ENCODE results near the gene ZNF653.

The ZNF653 gene, protein sequence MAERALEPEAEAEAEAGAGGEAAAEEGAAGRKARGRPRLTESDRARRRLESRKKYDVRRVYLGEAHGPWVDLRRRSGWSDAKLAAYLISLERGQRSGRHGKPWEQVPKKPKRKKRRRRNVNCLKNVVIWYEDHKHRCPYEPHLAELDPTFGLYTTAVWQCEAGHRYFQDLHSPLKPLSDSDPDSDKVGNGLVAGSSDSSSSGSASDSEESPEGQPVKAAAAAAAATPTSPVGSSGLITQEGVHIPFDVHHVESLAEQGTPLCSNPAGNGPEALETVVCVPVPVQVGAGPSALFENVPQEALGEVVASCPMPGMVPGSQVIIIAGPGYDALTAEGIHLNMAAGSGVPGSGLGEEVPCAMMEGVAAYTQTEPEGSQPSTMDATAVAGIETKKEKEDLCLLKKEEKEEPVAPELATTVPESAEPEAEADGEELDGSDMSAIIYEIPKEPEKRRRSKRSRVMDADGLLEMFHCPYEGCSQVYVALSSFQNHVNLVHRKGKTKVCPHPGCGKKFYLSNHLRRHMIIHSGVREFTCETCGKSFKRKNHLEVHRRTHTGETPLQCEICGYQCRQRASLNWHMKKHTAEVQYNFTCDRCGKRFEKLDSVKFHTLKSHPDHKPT

DNA sequence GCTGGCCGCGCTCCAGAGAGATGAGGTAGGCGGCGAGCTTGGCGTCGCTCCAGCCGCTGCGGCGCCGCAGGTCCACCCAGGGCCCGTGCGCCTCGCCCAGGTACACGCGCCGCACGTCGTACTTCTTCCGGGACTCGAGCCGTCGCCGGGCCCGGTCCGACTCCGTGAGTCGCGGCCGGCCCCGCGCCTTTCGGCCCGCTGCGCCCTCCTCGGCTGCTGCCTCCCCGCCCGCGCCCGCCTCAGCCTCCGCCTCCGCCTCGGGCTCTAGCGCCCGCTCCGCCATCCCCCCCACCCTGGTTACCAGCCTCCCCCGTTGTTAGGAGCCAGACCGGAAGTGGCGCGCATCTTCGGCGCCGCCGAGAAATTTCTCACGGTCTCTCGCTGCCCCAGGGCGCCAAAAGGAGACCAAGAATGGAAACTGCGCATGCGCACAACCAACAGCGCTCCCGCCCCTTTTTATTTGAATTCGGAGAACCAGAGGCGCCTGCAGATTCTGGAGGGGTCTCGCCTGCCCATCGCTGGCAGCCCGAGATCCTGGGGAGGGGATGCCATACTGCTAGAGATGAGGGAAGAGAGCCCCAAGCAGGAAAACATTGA lies at the start of gene ZNF653:
ZNF653 (minus strand) TSS at position 336 of the 597 bp plus-strand sequence; CDS start at position 283, 53 bp downstream.
- DNase-seq (ENCODE audit: low read depth in 4 of 4, low spot score in 1 of 4) = peak; percentile 87 to 91 (median 90)

DNA sequence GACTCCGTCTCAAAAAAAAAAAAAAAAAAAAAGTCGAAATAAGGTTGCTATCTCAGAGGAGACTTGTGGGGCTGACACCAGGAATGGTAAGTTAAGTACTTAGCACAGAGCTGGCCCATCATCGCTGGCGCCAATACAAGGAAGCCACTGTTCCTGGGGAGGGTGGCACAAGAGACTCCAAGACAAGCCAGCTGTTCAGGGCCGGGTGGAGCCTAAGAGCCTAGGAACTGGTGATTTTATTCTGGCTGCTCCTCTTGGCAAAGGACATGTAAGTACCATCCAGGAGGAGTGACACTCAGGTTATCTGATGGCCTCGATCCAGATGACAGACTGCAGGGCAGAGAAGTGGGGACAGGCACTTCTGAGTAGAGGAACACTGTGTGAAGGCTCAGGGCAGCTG lies 49.6 kb upstream of the ZNF653 start:
- no peak for DNase-seq (ENCODE audit: low read depth in 4 of 4, low spot score in 1 of 4)

DNA sequence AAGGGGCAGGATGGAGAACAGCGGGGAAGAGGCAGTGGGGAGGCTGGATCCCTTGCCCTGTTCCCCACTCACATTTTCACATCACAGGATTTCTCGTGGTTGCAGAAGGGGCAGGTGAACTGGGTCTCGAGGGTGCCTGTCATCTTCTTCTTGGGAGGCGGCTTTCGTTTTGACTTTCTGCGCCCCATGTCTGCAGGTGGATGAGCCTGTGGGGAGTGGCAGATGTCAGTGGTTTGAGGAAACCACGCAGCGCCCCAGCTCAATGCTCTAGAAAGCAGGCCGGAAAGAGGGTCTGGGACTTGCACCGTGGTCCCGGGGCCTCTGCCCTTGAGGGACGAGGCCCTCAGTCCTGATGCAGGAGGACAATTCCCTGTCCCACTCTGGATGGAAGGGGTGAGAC lies 48.5 kb upstream of the ZNF653 start:
- no peak for DNase-seq (ENCODE audit: low read depth in 4 of 4, low spot score in 1 of 4)

DNA sequence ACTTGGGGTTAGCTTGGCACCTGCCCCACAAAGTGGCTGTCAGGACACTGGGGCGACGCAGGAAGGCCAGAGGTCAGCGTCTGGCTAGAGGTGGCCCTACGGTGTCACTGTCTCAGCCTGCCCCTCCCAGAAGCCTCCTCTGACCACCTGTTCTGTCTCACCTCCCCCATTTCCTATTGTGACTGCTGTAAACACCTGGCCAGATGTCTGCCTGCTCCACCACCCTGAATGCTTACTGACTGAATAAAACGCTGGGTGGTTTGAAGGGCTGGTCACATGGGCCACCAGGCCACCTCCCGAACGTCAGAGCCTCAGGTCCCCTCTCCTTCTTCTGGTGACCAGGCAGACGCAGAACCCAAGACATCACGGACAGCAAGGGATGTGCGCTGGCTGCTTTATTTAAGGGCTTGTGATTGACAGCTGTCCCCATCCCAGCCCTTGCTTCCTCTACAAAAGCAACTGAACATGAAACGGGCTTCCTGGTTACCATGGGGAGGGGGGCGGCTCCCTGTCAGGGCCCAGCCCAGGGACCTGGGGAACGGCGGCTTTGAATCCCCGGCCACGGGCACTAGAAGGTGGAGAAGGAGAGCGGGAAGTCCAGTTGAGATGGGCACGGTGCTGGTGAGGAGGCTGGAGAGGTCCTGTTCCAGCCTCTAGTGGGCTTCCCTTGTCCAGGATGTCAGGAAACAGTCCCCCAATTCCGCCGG lies 47.2 kb upstream of the ZNF653 start:
- DNase-seq (ENCODE audit: low read depth in 4 of 4, low spot score in 1 of 4) = no peak

DNA sequence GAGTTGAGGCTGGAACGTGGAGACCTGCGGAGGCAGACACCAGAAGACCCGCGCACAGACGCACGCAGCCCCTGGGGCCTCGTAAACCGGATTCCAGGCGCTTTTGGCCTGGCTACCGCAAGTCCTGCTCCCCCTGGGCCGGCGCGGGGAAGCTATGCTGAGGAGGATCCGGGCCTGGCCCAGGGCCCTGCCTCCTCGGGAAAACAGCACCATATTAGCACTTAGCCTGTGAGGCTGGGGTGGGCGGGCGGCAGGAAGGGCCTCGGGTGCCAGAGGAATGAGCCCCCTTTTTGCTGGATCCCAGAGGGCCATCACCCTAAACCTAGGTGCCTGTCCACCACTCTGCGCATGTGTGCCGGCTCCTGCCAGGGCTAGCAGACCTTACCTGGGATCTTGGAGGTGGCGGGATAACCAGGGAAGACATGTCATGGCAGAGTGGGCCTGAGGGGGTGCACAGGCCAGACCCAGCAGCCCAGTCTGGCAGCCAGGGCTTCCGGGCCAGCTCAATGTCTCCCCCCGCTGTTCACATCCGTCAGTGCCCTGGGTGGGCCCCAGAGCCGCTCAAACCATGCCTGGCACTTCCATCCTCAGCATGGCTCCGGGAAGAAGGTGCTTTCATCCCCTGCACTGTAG lies 46.1 kb upstream of the ZNF653 start:
- no peak for DNase-seq (ENCODE audit: low read depth in 4 of 4, low spot score in 1 of 4)

DNA sequence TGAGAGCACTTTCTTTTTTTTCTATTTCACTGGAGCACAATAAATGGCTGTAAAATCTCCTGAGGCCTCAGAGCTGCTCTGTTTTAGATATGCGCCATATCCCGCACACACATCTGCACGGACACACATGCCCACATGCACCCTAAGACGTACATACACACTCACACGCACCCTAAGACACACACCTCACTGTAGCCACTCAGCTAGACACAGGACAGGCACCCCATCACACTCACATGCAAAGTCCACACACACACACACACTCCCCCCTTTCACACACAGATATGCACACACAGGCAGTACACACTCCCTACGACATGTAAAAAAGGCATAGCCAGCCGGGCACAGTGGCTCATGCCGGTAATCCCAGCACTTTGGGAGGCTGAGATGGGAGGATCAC lies 44.6 kb upstream of the ZNF653 start:
- DNase-seq (ENCODE audit: low read depth in 4 of 4, low spot score in 1 of 4) = no peak

DNA sequence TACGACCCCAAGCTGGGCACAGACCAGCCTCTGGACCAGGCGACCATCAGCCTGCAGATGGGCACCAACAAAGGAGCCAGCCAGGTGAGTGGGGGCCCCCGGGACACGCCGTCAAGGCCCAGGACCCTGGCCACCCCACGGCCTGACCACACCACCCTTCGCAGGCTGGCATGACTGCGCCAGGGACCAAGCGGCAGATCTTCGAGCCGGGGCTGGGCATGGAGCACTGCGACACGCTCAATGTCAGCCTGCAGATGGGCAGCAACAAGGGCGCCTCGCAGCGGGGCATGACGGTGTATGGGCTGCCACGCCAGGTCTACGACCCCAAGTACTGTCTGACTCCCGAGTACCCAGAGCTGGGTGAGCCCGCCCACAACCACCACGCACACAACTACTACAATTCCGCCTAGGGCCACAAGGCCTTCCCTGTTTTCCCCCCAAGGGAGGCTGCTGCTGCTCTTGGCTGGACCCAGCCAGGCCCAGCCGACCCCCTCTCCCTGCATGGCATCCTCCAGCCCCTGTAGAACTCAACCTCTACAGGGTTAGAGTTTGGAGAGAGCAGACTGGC lies 43.8 kb upstream of the ZNF653 start:
- DNase-seq (ENCODE audit: low read depth in 4 of 4, low spot score in 1 of 4) = no peak

DNA sequence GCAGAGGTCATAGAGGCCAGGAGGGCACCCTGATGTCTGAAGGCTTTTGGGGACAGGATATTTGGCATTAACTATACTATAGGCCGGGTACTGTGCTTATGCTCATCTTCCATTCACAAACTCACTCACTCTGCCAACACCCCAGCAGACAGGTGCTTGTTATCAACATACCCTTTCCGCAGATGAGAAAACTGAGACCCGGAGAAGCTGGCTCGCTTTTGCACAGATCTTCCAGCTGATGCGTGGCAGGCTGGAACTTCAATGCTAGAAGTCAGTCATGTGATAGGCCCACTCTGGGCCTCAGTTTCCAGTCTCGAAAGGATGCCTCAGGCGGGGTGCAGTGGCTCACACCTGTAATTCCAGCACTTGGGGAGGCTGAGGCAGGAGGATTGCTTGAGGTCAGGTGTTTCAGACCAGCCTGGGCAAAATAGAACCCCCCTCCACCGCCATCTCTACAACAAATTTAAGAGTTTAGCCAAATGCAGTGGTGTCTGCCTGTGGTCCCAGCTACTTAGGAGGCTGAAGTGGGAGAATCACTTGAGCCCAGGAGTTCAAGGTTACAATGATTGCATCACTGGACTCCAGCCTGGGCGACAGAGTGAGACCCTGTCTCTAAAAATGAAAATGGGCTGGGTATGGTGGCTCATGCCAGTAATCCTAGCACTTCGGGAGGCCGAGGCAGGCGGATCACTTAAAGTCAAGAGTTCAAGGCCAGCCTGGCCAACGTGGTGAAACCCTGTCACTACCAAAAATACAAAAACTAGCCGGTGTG lies 42.5 kb upstream of the ZNF653 start:
- no peak for DNase-seq (ENCODE audit: low read depth in 4 of 4, low spot score in 1 of 4)

DNA sequence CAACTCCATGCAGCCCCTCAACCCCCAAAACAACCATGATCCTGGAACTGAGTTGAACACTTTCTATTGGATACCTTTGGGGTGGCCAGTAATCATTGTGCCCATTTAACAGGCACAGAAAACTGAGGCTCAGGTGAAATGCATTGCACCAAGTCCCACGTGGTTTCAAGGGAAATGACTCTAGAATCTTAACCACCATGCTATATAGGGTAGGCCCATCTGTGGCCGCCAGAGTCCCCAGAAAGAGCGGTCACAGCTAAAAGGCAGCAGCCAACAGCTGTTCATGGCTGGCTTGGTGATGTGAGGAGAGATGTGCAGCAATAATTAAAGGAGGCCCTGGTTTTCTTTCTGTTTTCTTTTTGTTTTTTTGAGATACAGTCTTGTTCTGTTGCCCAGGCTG lies 35.6 kb upstream of the ZNF653 start:
- DNase-seq (ENCODE audit: low read depth in 4 of 4, low spot score in 1 of 4) = no peak

DNA sequence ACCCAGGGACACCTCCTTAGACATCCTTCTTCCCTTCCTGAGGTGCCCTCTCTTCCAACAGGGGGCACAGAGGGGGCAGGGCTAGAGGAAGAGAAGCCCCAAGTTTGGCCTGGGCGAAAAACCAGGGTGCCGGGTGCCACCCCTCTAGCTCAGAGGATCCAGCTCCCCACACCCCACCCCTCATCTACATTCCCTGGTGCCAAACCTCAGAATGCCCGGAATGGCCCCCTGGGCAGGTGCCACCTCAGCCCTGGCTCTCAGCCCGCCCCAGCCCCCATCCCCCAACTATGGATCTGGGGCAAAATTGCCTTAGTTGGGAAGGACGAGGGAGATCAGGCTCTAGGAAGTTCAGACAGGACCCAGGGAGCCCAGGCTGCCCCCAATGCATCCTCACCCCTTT lies 35.0 kb upstream of the ZNF653 start:
- DNase-seq (ENCODE audit: low read depth in 4 of 4, low spot score in 1 of 4) = no peak

DNA sequence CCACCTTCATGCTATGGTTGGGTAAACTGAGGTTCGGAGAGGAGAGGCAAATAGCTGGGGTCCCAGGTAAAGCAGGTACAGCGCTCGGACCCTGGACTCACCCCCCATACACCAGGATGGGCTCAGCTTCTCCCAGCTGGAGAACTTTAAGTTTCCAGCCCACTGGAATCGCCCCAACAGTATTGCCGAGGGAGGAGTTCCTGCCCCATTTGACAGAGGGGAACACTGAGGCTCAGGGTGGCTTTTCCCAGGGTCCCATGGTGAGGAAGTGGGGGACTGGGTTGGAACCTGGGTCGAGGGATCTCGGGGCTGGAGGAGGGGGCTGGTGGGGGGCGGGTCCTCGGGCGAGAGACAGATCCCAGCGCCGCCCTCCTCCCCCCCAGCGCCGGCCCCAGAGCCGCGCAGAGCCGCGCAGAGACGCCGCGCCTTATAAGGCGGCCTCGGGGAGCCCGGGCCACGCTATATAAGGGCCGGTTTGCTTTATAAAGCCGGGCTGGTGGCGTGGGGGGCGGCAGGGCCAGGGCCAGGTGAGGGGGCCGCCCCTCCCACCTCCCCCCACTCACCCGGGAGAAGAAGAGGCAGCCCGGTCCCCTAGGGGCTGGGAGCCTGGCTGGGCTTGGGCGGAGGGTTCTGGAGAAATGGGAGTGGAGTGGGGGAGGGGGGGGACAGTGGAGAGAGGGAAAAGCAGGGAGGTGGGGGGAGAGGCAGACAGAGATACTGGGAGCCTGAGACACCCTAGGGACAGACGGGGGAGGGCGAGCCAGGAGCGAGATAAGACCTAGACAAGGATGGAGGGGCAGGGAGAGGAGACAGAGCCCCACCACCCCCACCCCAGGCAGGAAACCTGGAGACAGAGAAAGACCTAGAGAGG lies 34.1 kb upstream of the ZNF653 start:
- DNase-seq (ENCODE audit: low read depth in 4 of 4, low spot score in 1 of 4) = no peak

DNA sequence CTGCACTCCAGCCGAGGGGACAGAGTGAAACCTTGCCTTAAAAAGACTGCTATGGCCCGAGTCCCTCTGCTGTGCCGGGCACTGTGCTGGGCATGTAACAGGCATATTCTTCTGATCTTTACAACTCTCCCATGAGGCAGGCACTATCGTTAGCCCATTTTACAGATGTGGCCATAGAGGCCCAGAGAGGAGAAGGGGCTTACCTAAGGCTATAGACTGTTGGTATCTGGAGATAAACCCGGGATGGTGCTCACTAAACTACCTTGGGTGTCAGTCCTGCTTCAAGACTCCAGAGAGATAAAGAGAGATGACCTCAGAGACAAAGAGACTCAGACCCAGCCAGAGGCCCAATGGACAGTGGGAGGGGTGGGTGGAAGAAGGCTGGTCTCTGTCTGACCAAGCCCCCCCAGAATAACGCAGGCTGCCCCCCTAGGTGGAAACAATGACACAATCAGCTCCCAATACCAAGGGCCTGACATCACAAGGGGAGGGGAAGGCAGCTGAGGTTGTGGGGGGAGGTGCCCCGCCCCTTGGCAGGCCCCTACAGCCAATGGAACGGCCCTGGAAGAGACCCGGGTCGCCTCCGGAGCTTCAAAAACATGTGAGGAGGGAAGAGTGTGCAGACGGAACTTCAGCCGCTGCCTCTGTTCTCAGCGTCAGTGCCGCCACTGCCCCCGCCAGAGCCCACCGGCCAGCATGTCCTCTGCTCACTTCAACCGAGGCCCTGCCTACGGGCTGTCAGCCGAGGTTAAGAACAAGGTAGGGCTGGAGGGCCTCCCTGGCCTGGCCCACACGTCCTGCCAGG lies 32.8 kb upstream of the ZNF653 start, which contains the start of gene CNN1:
CNN1 (plus strand) TSS at position 620 of the 805 bp plus-strand sequence; CDS start at position 697, 77 bp downstream.
- no peak for DNase-seq (ENCODE audit: low read depth in 4 of 4, low spot score in 1 of 4)

DNA sequence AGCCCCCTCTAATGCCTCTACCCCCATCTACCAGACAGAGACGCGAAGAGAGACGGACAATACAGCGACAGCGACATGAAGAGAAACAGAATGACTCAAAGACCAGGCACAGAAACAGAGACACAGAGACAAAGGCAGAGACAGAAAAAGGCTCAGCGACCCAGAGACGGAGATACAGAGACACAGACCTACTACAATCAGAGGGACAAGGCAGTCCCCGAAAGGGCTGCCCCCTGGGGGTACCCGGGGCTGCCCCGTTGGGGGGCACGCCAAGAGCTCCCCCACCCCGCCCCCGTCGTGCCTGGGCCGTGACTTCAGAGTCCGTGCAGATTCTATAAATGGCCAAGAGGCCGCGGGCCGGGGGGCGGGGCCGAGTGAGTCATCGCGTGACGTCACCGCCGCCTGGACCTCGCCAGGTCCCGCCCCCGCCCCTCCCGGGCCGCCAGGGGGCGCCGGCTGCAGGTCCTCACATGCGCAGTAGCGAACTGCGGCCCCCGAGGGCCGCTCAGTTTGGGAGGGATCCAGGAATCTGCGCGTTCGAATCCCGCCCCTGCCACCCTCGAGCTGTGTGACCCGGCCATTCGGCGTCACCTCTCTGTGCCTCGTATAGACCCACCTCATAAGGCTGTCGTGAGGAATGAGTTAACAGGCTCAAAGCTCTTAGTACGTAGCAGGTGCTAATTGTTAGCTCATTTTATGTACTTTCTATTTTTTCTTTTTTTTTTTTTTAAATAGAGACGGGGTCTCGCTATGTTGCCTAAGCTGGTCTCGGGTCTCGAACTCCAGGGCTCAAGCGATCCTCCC lies 30.4 kb upstream of the ZNF653 start:
- peak; percentile 67 to 82 (median 76) for DNase-seq (ENCODE audit: low read depth in 4 of 4, low spot score in 1 of 4)

DNA sequence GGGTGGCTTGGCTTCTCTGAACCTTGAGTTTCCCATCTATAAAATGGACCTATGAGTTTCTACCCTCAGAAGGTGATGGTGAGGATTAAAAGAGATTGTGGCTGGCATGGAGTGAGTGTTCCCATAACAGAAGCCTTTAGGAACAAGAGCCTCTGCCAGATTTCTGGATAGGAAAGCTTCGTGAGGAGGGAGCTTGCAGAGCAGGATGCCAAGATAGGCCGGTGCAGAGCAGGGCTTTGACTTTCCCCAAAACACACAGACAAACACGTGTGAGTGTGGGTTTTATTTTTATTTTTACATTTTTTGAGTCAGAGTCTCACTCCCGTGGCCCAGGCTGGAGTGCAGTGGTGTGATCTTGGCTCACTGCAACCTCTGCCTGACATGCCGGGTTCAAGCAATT lies 29.3 kb upstream of the ZNF653 start:
- DNase-seq (ENCODE audit: low read depth in 4 of 4, low spot score in 1 of 4) = no peak

DNA sequence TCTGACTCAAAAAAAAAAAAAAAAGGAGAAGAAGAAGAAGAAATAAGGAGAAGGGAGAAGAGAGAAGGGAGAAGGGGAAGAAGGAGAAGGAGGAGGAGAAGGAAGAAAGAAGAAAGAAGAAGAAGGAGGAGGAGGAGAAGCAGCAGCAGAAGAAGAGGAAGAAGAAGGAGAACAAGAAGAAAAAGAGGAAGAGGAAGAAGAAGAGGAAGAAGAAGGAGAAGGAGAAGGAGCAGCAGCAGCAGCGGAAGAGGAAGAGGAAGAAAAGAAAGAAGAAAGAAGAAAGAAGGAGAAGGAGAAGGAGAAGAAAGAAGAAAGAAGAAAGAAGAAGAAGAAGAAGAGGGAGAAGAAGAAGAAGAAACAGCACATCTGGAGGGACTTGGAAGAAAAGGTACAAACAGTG lies 28.9 kb upstream of the ZNF653 start:
- no peak for DNase-seq (ENCODE audit: low read depth in 4 of 4, low spot score in 1 of 4)

DNA sequence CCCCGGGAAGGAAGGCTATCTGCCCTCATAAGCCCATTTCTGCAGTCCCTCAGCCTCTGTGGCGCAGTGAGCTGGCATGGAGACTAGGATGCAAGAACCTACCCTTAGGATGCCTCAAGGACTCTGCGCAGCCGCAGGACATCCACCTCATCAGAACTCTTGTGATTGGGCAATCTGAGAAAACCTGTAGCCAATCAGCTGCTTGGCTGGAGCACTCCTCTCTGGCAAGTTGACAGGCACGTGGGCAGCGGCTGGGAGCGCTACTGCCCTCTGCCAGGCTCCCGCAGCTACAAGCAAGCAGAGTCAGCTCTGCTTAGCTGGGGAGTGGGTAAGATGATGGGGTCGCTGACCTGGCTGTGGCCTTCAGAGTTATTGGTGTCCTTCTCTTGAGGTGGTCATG lies 24.8 kb upstream of the ZNF653 start:
- DNase-seq (ENCODE audit: low read depth in 4 of 4, low spot score in 1 of 4) = peak in 1 of 4 experiments; percentile 30

DNA sequence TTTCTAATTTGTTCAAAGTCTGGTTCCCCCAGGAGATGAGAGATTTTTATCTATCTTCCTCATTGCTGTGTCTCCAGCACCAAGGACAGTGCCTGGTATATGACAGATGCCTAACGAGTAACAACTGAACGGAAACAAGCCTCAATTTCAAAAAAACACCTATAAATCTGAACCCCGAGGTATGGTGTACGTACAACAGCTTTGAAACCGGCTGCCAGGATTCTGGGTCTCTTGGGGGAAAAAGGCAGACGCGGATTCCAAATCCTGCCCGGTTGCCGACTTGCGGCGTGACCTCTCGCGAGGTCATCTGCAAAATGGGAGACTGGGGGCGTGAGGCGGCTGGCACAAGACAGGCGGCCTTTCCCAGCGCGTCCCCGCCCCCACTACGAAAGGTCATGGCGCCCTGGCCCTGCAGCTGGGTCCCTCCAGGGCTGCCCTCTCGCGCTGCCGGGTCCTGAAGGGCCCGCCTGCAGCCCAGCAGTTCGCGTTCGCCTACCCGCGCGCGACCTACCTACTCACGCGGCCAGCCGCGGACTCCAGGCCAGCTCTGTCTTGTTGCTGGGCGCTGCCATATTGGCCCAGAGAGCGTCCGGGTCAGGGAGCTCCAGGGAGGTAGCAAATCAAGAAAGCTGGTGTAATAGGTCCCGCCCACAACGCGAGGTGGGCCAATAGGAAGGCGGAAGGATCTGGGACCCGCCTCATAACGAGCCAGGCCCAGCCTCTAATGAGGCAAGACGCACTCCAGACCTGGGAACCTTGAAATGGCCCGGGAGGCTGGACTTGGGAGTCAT lies 23.1 kb upstream of the ZNF653 start, which contains the start of gene ECSIT:
ECSIT (minus strand) TSS at position 584 of the 791 bp plus-strand sequence. CDS start 9,964 bp downstream, outside the sequence.
- DNase-seq (ENCODE audit: low read depth in 4 of 4, low spot score in 1 of 4) = peak; percentile 81 to 93 (median 86)
